HG02973 (cell line): Measurements from ENCODE around the gene STK10.

Source experiments
- ATAC-seq: cut with Tn5 transposase; IDR thresholded peaks from one replicate; pipeline ENCODE4 v1.9.1; 2021; ENCODE audit warnings: moderate library complexity; ENCODE audit not compliant: unreplicated experiment

Gene STK10

GRCh38 chr5:171992305-171992704 lies 195.7 kb downstream of the STK10 start:
- ATAC-seq, result no peak
